Endothelial cell of umbilical vein (primary cell): ENCODE measurements around the gene MGARP. TPM values are rescaled to one million over a fixed set of nuclear protein-coding genes. Genes with fewer than 3 reads are reported as not detected.

ENCODE experiments used
- BruUV-seq: library from RNA; stranded (reverse); fragments of 400-500 nt; replicated peaks from 2 replicates; lab custom pipeline; 2021; lab: Mats Ljungman, UMichigan
- CTCF ChIA-PET: fragments of 300-600, 350-600 bp; sonication (Branson Sonifier 250); formaldehyde crosslinking; loops from one replicate; lab custom pipeline; 2021; ENCODE audit warnings: antibody characterized with exemption, inconsistent platforms; lab: Charles Lee
- POLR2A ChIA-PET: fragments of 300-600, 350-600 bp; sonication (Branson Sonifier 250); formaldehyde crosslinking; loops from one replicate; lab custom pipeline; 2021; ENCODE audit warnings: antibody characterized with exemption, inconsistent platforms; lab: Charles Lee
- DNase-seq: peaks from one replicate; pipeline ENCODE4 v3.0.0-alpha.2; 2011; ENCODE audit warnings: low read depth, low spot score
- FAIRE-seq: peaks from 2 replicates; lab custom pipeline; 2011; peaks lifted over from hg19 to GRCh38; lab: Jason Lieb, UNC
- H2AFZ ChIP-seq: 2 replicates; pipeline ENCODE4 v1.6.0; 2012; ENCODE audit warnings: low read depth, low read length, control low read depth, inconsistent platforms
- H3K27ac ChIP-seq: 2 replicates; pipeline ENCODE4 v1.5.1; 2011; ENCODE audit warnings: low read depth, mild to moderate bottlenecking, control low read depth, low read length, moderate library complexity; ENCODE audit not compliant: insufficient read depth
- H3K27me3 ChIP-seq, 2 experiments: 2 replicates each; pipeline versions ENCODE4 v1.6.0 to v1.6.1; 2011; ENCODE audit warnings: low read length in 2 of 2, mixed read lengths in 1 of 2; ENCODE audit not compliant: control insufficient read depth in 2 of 2, insufficient read depth in 2 of 2
- H3K36me3 ChIP-seq, 2 experiments: 2 replicates in 1 of 2; 3 replicates in 1 of 2; pipeline ENCODE4 v1.5.1; 2011; ENCODE audit warnings: low read length in 2 of 2, mild to moderate bottlenecking in 1 of 2, moderate library complexity in 1 of 2; ENCODE audit not compliant: control insufficient read depth in 2 of 2, insufficient read depth in 2 of 2; ENCODE audit errors: extremely low read depth in 1 of 2
- H3K4me1 ChIP-seq: 3 replicates; pipeline ENCODE4 v1.5.1; 2011; ENCODE audit warnings: mild to moderate bottlenecking, low read length; ENCODE audit not compliant: control insufficient read depth, insufficient read depth; ENCODE audit errors: extremely low read depth
- H3K4me2 ChIP-seq: 2 replicates; pipeline ENCODE4 v1.6.1; 2011; ENCODE audit warnings: low read length, control low read depth, mixed read lengths; ENCODE audit not compliant: insufficient read depth
- H3K4me3 ChIP-seq, 3 experiments: fragments of 200-600 bp in 1 of 3; sonication (generic), shearing (Covaris generic) in 1 of 3; replicated peaks in 1 of 3; 2 replicates each; pipeline ENCODE4 v1.5.1; 2011 to 2016; ENCODE audit warnings: control low read depth in 3 of 3, low read length in 3 of 3, mild to moderate bottlenecking in 2 of 3, inconsistent platforms in 1 of 3, low read depth in 1 of 3, moderate library complexity in 1 of 3; ENCODE audit not compliant: insufficient read depth in 1 of 3
- H3K79me2 ChIP-seq: 2 replicates; pipeline ENCODE4 v1.6.0; 2012; ENCODE audit warnings: low read length, inconsistent platforms; ENCODE audit not compliant: control insufficient read depth, insufficient read depth
- H3K9ac ChIP-seq: replicated peaks from 2 replicates; pipeline ENCODE3; 2011; ENCODE audit warnings: low read length, control low read depth; ENCODE audit not compliant: insufficient read depth; ENCODE audit errors: extremely low read depth
- H3K9me1 ChIP-seq: replicated peaks from 3 replicates; pipeline ENCODE4 v1.6.0; 2011; ENCODE audit warnings: mild to moderate bottlenecking, low read length; ENCODE audit not compliant: control insufficient read depth, insufficient read depth; ENCODE audit errors: extremely low read depth
- H3K9me3 ChIP-seq: replicated peaks from 2 replicates; pipeline ENCODE4 v1.5.1; 2012; ENCODE audit warnings: low read length, inconsistent platforms; ENCODE audit not compliant: control insufficient read depth, insufficient read depth
- H4K20me1 ChIP-seq: replicated peaks from 2 replicates; pipeline ENCODE3; 2011; ENCODE audit warnings: mild to moderate bottlenecking, low read length; ENCODE audit not compliant: control insufficient read depth, insufficient read depth; ENCODE audit errors: extremely low read depth
- EZH2 ChIP-seq: IDR thresholded peaks from 2 replicates; pipeline ENCODE4 v1.6.1; 2012; ENCODE audit warnings: borderline replicate concordance, low read depth, mild to moderate bottlenecking, moderate library complexity, low read length, inconsistent platforms; ENCODE audit not compliant: severe bottlenecking
- FOS ChIP-seq: IDR thresholded peaks from 2 replicates; pipeline ENCODE4 v1.6.1; 2011; ENCODE audit warnings: mild to moderate bottlenecking, low read length, moderate library complexity, borderline replicate concordance; ENCODE audit not compliant: insufficient read depth
- GATA2 ChIP-seq: IDR thresholded peaks from 2 replicates; pipeline ENCODE4 v1.7.0; 2011; ENCODE audit warnings: low read depth, mild to moderate bottlenecking, moderate library complexity, mixed read lengths, low read length; ENCODE audit not compliant: insufficient read length, insufficient read depth
- JUN ChIP-seq: IDR thresholded peaks from 2 replicates; pipeline ENCODE4 v1.6.1; 2011; ENCODE audit warnings: borderline replicate concordance, low read depth; ENCODE audit not compliant: insufficient read length, insufficient read depth
- MYC ChIP-seq: IDR thresholded peaks from one replicate; pipeline ENCODE4 v1.6.1; 2011; ENCODE audit warnings: mild to moderate bottlenecking, low read depth, low read length
- POLR2A ChIP-seq: IDR thresholded peaks from 2 replicates; pipeline ENCODE4 v1.6.1; 2012; ENCODE audit warnings: low read depth, mild to moderate bottlenecking, control low read depth, low read length
- POLR2AphosphoS5 ChIP-seq: IDR thresholded peaks from 2 replicates; pipeline ENCODE4 v1.6.1; 2012; ENCODE audit warnings: low read depth, mild to moderate bottlenecking, control low read depth, low read length, moderate library complexity; ENCODE audit not compliant: insufficient read depth
- dilution Hi-C: fragments of 300-500 bp; cut with MboI; formaldehyde crosslinking; loops from one replicate; pipeline ENCODE4 v1.15.0; 2019; ENCODE audit warnings: low sequenced_read_pairs; ENCODE audit not compliant: extremely low pct_ligation_motif_present
- intact Hi-C: fragments of 100-400 bp; cut with micrococcal nuclease; formaldehyde crosslinking; loops from one replicate; pipeline ENCODE4 v1.10.0; 2022
- polyA plus RNA-seq, 4 experiments: library from polyadenylated mRNA; depleted of rRNA in 3 of 4; stranded (reverse) in 3 of 4; unstranded in 1 of 4; fragments of >200 nt; gene quantifications; 2 replicates each; pipeline versions ENCODE4 v1.2.1 to v1.2.3, GENCODE V29; 2011 to 2012; ENCODE audit warnings: missing spikeins in 1 of 4
- total RNA-seq: library from RNA; stranded (reverse); gene quantifications from 2 replicates; pipeline ENCODE4 v1.2.3, GENCODE V29; 2021
- TF ChIP-seq, protein P1 (sequence below), 2 donors: IDR thresholded peaks; 1 replicate in 1 of 2; 2 replicates in 1 of 2; pipeline ENCODE4 v1.5.1; 2011; ENCODE audit warnings: low read length in 2 of 2, mild to moderate bottlenecking in 2 of 2, moderate library complexity in 2 of 2, control low read depth in 1 of 2, inconsistent platforms in 1 of 2, low read depth in 1 of 2; ENCODE audit not compliant: insufficient read depth in 1 of 2; ENCODE audit errors: extremely low read depth in 1 of 2
- TF ChIP-seq, protein P2 (sequence below): IDR thresholded peaks from 2 replicates; pipeline ENCODE4 v1.6.1; 2011; ENCODE audit not compliant: insufficient read depth, insufficient read length

MGARP gene
- total and polyA plus RNA-seq, 2 donors (not counting 3 experiments of a cell fraction or from before 2014, with no cell fraction given), result 25.9 to 26.6 TPM

DNA sequence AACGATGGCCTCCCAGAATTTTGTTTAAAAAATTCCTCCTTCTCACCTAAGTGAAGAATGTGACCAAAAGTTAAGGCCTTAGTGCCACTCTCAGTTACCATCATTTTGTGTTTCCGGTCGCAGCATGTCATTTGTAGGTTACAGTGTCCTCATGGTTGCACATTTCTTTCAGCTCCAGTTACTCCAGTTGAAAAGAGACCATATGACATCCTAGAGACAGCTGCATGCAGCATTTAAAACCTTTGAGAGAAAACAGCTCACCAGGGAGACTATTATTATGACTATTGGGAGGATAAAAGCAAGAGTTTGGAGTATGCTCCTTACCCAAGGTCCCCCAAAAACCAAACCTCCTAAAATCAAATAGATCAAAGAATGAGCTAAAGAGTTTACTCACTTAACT is 45.8 kb downstream of the MGARP start:
- TF ChIP-seq POLR2A (no peak), FOS (no peak), JUN (no peak), EZH2 (no peak), POLR2AphosphoS5 (no peak), GATA2 (no peak), MYC (no peak)
- TF ChIP-seq, protein P1, sequence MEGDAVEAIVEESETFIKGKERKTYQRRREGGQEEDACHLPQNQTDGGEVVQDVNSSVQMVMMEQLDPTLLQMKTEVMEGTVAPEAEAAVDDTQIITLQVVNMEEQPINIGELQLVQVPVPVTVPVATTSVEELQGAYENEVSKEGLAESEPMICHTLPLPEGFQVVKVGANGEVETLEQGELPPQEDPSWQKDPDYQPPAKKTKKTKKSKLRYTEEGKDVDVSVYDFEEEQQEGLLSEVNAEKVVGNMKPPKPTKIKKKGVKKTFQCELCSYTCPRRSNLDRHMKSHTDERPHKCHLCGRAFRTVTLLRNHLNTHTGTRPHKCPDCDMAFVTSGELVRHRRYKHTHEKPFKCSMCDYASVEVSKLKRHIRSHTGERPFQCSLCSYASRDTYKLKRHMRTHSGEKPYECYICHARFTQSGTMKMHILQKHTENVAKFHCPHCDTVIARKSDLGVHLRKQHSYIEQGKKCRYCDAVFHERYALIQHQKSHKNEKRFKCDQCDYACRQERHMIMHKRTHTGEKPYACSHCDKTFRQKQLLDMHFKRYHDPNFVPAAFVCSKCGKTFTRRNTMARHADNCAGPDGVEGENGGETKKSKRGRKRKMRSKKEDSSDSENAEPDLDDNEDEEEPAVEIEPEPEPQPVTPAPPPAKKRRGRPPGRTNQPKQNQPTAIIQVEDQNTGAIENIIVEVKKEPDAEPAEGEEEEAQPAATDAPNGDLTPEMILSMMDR (IDR thresholded peaks at IDR 0.05; ENCODE audit: extremely low read depth in 1 of 2, insufficient read depth in 1 of 2, low read depth in 1 of 2, low read length in 2 of 2), result no peak
- TF ChIP-seq, protein P2, sequence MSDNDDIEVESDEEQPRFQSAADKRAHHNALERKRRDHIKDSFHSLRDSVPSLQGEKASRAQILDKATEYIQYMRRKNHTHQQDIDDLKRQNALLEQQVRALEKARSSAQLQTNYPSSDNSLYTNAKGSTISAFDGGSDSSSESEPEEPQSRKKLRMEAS, result no peak
- Histone ChIP-seq H3K4me1 (no peaks in the 10 kb centered on the region), H3K27ac (no peak overlapping the region), H4K20me1 (no peaks in the 10 kb centered on the region), H3K9me3 (no peaks in the 10 kb centered on the region), H3K4me3 (no peak overlapping the region), H2AFZ (no peak overlapping the region), H3K79me2 (no peaks in the 10 kb centered on the region), H3K9ac (no peak overlapping the region), H3K4me2 (no peak overlapping the region), H3K9me1 (no peaks in the 10 kb centered on the region), H3K36me3 (no peaks in the 10 kb centered on the region), H3K27me3 (no peaks in the 10 kb centered on the region)
- CTCF ChIA-PET, result interaction anchor here (1.1 to 2.8 kb wide), 2 partner anchors 61 to 204 kb away, joined by 3 to 10 read pairs; no protein-coding TSS in a partner anchor
- BruUV-seq, result no TSS peak
- DNase-seq (no peak), FAIRE-seq (no peak)
- dilution Hi-C loops, result no loop called here
- POLR2A ChIA-PET, result no interaction called here
- intact Hi-C loops, result no loop called here
